Ovary (tissue), 3 donors: ENCODE measurements around the gene HERC3.

Experiments
- CTCF ChIP-seq, 3 donors: fragments of 450-650 bp in 2 of 3; fragments of 200-600 bp in 1 of 3; IDR thresholded peaks; one replicate each; pipeline versions ENCODE4 v1.5.1 to v1.8.0; 2016 to 2022; ENCODE audit warnings: antibody characterized with exemption in 3 of 3, mild to moderate bottlenecking in 1 of 3
- EP300 ChIP-seq: sonication (generic); formaldehyde crosslinking; IDR thresholded peaks from one replicate; pipeline ENCODE4 v1.6.1; 2017; ENCODE audit warnings: antibody characterized with exemption
- POLR2A ChIP-seq: fragments of 450-650 bp; IDR thresholded peaks from one replicate; pipeline ENCODE4 v1.6.1; 2017; ENCODE audit warnings: antibody characterized with exemption, mild to moderate bottlenecking, moderate library complexity
- donor health status: DM: no; HTN: no; CAD: no.

- TF ChIP-seq CTCF (IDR thresholded peaks at IDR 0.05) (no peak), POLR2A (no peak), EP300 (no peak)
These were observed 57.4 kb downstream of the HERC3 start for GRCh38 chr4:88649716-88650115.
